Transverse colon (tissue), 4 donors: ENCODE data around the gene ENPP3.

Experiments used
- CTCF ChIP-seq, 5 experiments: fragments of 200-600 bp in 3 of 5; fragments of 450-650 bp in 2 of 5; sonication (generic) in 3 of 5; IDR thresholded peaks; 1 replicate in 2 of 5; 2 replicates in 3 of 5; pipeline ENCODE4 v1.5.1; 2016 to 2017; ENCODE audit warnings: antibody characterized with exemption in 5 of 5, inconsistent platforms in 3 of 5, mild to moderate bottlenecking in 2 of 5, moderate library complexity in 1 of 5
- POLR2A ChIP-seq: fragments of 450-650 bp; IDR thresholded peaks from one replicate; pipeline ENCODE4 v1.6.1; 2016; ENCODE audit warnings: antibody characterized with exemption, mild to moderate bottlenecking, moderate library complexity
- POLR2AphosphoS5 ChIP-seq, 3 donors: sonication (generic); formaldehyde crosslinking; IDR thresholded peaks; one replicate each; pipeline ENCODE4 v1.6.1; 2016; ENCODE audit warnings: antibody characterized with exemption in 3 of 3

- no peak for TF ChIP-seq CTCF (IDR thresholded peaks at IDR 0.05)
- no peak for TF ChIP-seq POLR2A
- TF ChIP-seq POLR2AphosphoS5 (IDR thresholded peaks at IDR 0.05) = no peak
Measured at GRCh38 chr6:131692589-131692988, 55.5 kb downstream of the ENPP3 start.
